Measurements from ENCODE around the gene RALGAPA2. TPM values are rescaled to one million over a fixed set of nuclear protein-coding genes. Genes with fewer than 3 reads are reported as not detected.
A peak's percentile ranks its signal among the peaks of the same experiment; 100 is the strongest.

The RALGAPA2 gene
- total RNA-seq, 2 experiments from 2014 or later = 20.2 to 26.4 TPM

- Mint-ChIP-seq H3K9me3 (ENCODE audit: low read depth) (no peaks in the 10 kb centered on the region), H3K36me3 (ENCODE audit: low read depth) (peaks cover 10% of the 10 kb centered on the region), H3K27ac (peak overlapping the region; percentile 30), H3K27me3 (no peaks in the 10 kb centered on the region), H3K4me3 (no peak overlapping the region), H3K4me1 (peaks cover 45% of the 10 kb centered on the region)
- ChIA-PET POLR2A (interaction anchor here (0.7 to 0.8 kb wide), 2 partner anchors 12 to 585 kb away, joined by 3 read pairs; no protein-coding TSS in a partner anchor), CTCF (no interaction called here)
- intact Hi-C loops (cut with DNase I, micrococcal nuclease) = loop anchor here in 1 of 2 experiments (5.0 kb wide), 1 partner anchor 146 kb away; no protein-coding TSS in a partner anchor
- DNase-seq (no peak), ATAC-seq (peak; percentile 19)
Observed at GRCh38 chr20:20680991-20681508, 31.4 kb downstream of the RALGAPA2 start.

DNA sequence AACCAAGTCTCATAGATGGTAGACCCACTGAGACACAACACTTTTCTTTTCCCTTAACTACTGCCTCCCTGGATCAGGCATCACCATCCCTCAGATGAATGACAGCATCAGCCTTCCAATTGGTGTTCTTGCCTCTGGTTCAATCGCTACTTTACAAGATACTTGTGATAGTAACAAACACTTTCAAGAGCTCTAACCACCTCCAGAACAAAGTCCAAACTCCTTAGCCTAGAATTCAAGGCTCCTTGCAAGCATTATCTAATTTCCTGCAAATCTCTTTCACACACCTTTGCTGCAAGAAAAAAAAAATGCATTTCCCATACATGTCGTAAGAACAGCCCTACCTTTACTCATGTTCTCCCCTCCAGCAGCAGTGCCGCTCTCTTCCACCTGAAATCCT lies 33.1 kb downstream of the RALGAPA2 start:
- Mint-ChIP-seq H3K4me3 (no peak overlapping the region), H3K27me3 (no peaks in the 10 kb centered on the region), H3K27ac (no peak overlapping the region), H3K9me3 (ENCODE audit: low read depth) (no peaks in the 10 kb centered on the region), H3K4me1 (peaks cover 33% of the 10 kb centered on the region), H3K36me3 (ENCODE audit: low read depth) (peaks cover 10% of the 10 kb centered on the region)
- ChIA-PET POLR2A (no interaction called here), CTCF (interaction anchor here (1.0 kb wide), 1 partner anchor 10 kb away, joined by 3 read pairs; no protein-coding TSS in a partner anchor)
- no peak for DNase-seq
- no peak for ATAC-seq
- intact Hi-C loops (cut with DNase I, micrococcal nuclease) = no loop called here

GRCh38 chr20:20677186-20677585 lies 35.3 kb downstream of the RALGAPA2 start:
- peaks cover 13% of the 10 kb centered on the region for H3K4me1 Mint-ChIP-seq
- ChIA-PET POLR2A (no interaction called here), CTCF (no interaction called here)
- peaks cover 12% of the 10 kb centered on the region for H3K36me3 Mint-ChIP-seq (ENCODE audit: low read depth)
- DNase-seq (no peak), ATAC-seq (no peak)
- H3K9me3 Mint-ChIP-seq (ENCODE audit: low read depth) = no peaks in the 10 kb centered on the region
- H3K27me3 Mint-ChIP-seq = no peaks in the 10 kb centered on the region
- no peak overlapping the region for H3K4me3 Mint-ChIP-seq
- no peak overlapping the region for H3K27ac Mint-ChIP-seq
- intact Hi-C loops (cut with DNase I, micrococcal nuclease) = no loop called here

DNA sequence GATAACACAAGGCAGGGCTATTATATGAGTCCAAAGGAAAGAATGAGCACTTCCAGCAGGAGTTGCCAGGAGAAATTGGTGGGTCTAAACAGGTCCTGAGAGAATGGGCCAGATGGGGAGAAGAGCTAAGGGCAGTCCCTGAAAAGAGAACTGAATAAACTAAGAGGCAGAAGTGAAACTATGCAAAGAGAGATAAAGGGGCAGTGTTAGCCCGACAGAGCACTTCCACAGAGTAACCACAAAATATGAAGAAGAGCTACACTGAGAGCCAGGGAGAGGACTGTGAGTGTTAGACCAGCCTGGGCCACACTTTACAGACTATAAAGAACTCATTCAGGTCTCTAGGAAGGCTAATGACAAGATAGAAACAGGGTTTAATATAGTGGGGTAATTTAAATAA lies 43.8 kb downstream of the RALGAPA2 start:
- H3K36me3 Mint-ChIP-seq (ENCODE audit: low read depth) = peaks cover 1% of the 10 kb centered on the region
- no peak overlapping the region for H3K4me3 Mint-ChIP-seq
- DNase-seq = no peak
- H3K9me3 Mint-ChIP-seq (ENCODE audit: low read depth) = no peaks in the 10 kb centered on the region
- no peaks in the 10 kb centered on the region for H3K27me3 Mint-ChIP-seq
- ChIA-PET POLR2A (no interaction called here), CTCF (no interaction called here)
- ATAC-seq = no peak
- H3K27ac Mint-ChIP-seq = no peak overlapping the region
- intact Hi-C loops (cut with DNase I, micrococcal nuclease) = no loop called here
- peaks cover 19% of the 10 kb centered on the region for H3K4me1 Mint-ChIP-seq

DNA sequence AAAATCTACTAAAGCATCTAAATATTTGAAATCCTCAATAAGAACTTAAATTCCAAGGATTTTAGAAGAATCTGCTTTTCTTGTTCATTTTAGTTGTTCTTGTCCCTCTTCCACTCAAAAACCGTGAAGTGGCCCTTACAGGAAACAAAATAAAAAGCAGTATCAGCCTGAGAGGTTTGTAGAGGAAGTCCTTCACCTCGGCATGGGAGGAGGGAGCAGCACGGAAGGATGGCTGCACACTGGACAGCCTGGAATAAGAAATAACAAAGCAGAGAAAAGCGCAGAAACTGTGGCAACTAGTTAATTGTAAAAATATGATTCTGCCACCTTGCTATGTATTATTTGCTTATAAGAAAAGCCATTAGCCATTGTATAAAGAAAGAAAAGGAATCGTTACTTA lies 46.1 kb downstream of the RALGAPA2 start:
- intact Hi-C loops (cut with DNase I, micrococcal nuclease) = no loop called here
- no peak for ATAC-seq
- no peaks in the 10 kb centered on the region for H3K27me3 Mint-ChIP-seq
- DNase-seq = no peak
- ChIA-PET CTCF (interaction anchor here (0.7 to 1.6 kb wide), 3 partner anchors 153 to 198 kb away, joined by 3 to 5 read pairs (median 4); no protein-coding TSS in a partner anchor), POLR2A (no interaction called here)
- no peak overlapping the region for H3K27ac Mint-ChIP-seq
- peaks cover 18% of the 10 kb centered on the region for H3K4me1 Mint-ChIP-seq
- H3K9me3 Mint-ChIP-seq (ENCODE audit: low read depth) = no peaks in the 10 kb centered on the region
- no peak overlapping the region for H3K4me3 Mint-ChIP-seq
- H3K36me3 Mint-ChIP-seq (ENCODE audit: low read depth) = peaks cover 2% of the 10 kb centered on the region

DNA sequence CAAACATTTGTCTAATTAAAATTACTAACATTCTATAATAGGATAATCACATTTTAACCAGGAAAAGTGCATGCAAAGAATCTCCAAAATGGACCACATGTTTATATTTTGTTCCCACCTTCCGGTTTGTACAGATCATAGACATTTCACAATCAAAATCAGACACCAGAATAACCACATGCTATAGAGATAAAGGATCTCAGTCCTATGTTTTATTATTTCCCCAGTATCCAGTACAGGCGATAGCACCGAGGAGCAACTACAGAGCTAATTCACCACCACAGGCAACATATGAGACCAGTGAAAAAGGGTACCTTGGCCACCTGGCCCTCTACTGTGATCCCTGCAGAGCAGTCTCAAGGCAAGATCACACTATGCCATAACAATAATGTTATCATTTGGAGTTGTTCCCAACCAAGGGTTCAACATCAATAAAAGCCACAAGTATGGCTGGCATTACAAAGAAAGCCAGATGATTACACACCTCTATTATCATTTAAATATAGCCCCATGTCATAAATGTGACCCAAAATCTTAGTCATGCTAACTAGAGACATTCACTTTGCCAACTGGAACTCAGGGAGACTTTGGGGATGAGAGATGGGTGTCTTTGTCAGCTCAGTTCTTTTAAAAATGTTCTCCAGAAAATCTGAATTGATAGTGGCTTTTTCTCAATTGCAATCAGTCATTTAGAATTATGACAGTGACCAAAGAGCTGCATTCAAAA lies 46.7 kb downstream of the RALGAPA2 start:
- intact Hi-C loops (cut with DNase I, micrococcal nuclease) = loop anchor here in 1 of 2 experiments (1.0 kb wide), 1 partner anchor 160 kb away; no protein-coding TSS in a partner anchor
- Mint-ChIP-seq H3K27me3 (no peaks in the 10 kb centered on the region), H3K4me1 (peaks cover 18% of the 10 kb centered on the region), H3K4me3 (no peak overlapping the region), H3K27ac (no peak overlapping the region), H3K36me3 (ENCODE audit: low read depth) (peaks cover 2% of the 10 kb centered on the region), H3K9me3 (ENCODE audit: low read depth) (no peaks in the 10 kb centered on the region)
- no peak for ATAC-seq
- DNase-seq = no peak
- ChIA-PET CTCF (interaction anchor here (0.8 to 1.6 kb wide), 4 partner anchors 10 to 166 kb away, joined by 3 to 5 read pairs (median 4); no protein-coding TSS in a partner anchor), POLR2A (no interaction called here)

GRCh38 chr20:20664795-20665589 lies 47.5 kb downstream of the RALGAPA2 start:
- Mint-ChIP-seq H3K27ac (no peak overlapping the region), H3K36me3 (ENCODE audit: low read depth) (peaks cover 2% of the 10 kb centered on the region), H3K9me3 (ENCODE audit: low read depth) (no peaks in the 10 kb centered on the region), H3K4me3 (no peak overlapping the region), H3K27me3 (no peaks in the 10 kb centered on the region), H3K4me1 (peaks cover 18% of the 10 kb centered on the region)
- DNase-seq (peak; percentile 10), ATAC-seq (peak; percentile 73)
- intact Hi-C loops (cut with DNase I, micrococcal nuclease) = loop anchor here (1.0 kb wide), 1 partner anchor 160 kb away; no protein-coding TSS in a partner anchor
- ChIA-PET CTCF (interaction anchor here (0.8 to 1.6 kb wide), 4 partner anchors 9 to 167 kb away, joined by 3 to 5 read pairs (median 4); no protein-coding TSS in a partner anchor), POLR2A (no interaction called here)

DNA sequence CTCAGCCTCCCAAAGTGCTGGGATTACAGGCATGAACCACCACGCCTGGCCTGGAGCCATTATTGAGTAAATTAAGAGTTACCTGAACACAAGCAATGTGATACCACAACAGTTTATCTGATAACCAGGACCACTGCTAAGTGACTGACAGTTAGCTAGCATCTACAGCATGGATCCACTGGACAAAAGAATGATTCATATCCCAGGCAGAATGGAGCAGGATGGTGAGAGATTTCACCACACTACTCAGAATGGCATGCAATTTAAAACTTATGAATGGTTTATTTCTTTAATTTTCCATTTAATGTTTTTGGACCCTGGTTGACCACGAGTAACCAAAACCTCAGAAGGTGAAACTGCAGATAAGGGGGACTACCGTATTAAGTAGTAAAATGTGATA lies 48.6 kb downstream of the RALGAPA2 start:
- no peak for ATAC-seq
- intact Hi-C loops (cut with DNase I, micrococcal nuclease) = loop anchor here in 1 of 2 experiments (1.0 kb wide), 1 partner anchor 161 kb away; no protein-coding TSS in a partner anchor
- ChIA-PET CTCF (interaction anchor here (0.8 kb wide), 1 partner anchor 406 kb away, joined by 3 read pairs; no protein-coding TSS in a partner anchor), POLR2A (no interaction called here)
- DNase-seq = no peak
- H3K27me3 Mint-ChIP-seq = no peaks in the 10 kb centered on the region
- H3K4me1 Mint-ChIP-seq = peaks cover 18% of the 10 kb centered on the region
- peaks cover 2% of the 10 kb centered on the region for H3K36me3 Mint-ChIP-seq (ENCODE audit: low read depth)
- no peaks in the 10 kb centered on the region for H3K9me3 Mint-ChIP-seq (ENCODE audit: low read depth)
- H3K4me3 Mint-ChIP-seq = no peak overlapping the region
- H3K27ac Mint-ChIP-seq = no peak overlapping the region

DNA sequence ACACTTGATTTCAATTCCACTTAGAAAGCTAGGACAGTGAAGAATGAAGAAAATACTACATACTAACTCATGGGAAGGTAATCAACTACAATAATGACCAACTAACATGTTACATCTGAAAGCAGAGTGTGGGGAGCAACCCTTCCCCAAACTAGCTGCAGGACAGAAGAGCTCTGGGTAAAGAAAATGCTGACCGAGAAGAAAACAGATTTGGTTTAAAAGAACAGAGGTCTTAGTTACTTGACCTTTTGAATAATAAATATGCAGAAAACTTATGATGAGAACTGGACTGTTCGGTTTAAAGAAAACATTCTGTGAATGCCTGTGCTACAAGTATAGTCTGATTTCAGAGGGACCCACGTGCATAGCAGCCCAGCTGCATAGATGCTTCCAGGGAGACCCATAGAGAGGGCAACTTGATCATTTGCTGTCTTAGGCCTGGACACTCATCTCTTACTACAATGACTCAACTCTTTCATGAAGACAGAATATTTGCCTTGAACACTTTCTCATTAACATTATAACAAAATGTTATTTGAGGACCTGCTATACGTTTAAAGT lies 53.5 kb downstream of the RALGAPA2 start:
- no peak for ATAC-seq
- no peaks in the 10 kb centered on the region for H3K9me3 Mint-ChIP-seq (ENCODE audit: low read depth)
- no peak overlapping the region for H3K27ac Mint-ChIP-seq
- no peak overlapping the region for H3K4me3 Mint-ChIP-seq
- ChIA-PET POLR2A (no interaction called here), CTCF (interaction anchor here (1.3 kb wide), 1 partner anchor 166 kb away, joined by 4 read pairs; no protein-coding TSS in a partner anchor)
- H3K27me3 Mint-ChIP-seq = no peaks in the 10 kb centered on the region
- H3K4me1 Mint-ChIP-seq = no peaks in the 10 kb centered on the region
- intact Hi-C loops (cut with DNase I, micrococcal nuclease) = no loop called here
- peaks cover 8% of the 10 kb centered on the region for H3K36me3 Mint-ChIP-seq (ENCODE audit: low read depth)
- no peak for DNase-seq

GRCh38 chr20:20658123-20658522 lies 54.3 kb downstream of the RALGAPA2 start:
- H3K27me3 Mint-ChIP-seq = no peaks in the 10 kb centered on the region
- no peak for DNase-seq
- H3K36me3 Mint-ChIP-seq (ENCODE audit: low read depth) = peaks cover 8% of the 10 kb centered on the region
- POLR2A ChIA-PET = no interaction called here
- no peaks in the 10 kb centered on the region for H3K9me3 Mint-ChIP-seq (ENCODE audit: low read depth)
- no peak overlapping the region for H3K27ac Mint-ChIP-seq
- CTCF ChIA-PET = interaction anchor here (1.5 kb wide), 1 partner anchor 14 kb away, joined by 3 read pairs; no protein-coding TSS in a partner anchor
- no peaks in the 10 kb centered on the region for H3K4me1 Mint-ChIP-seq
- no peak for ATAC-seq
- intact Hi-C loops (cut with DNase I, micrococcal nuclease) = no loop called here
- no peak overlapping the region for H3K4me3 Mint-ChIP-seq

- Mint-ChIP-seq H3K36me3 (ENCODE audit: low read depth) (peaks cover 10% of the 10 kb centered on the region), H3K27ac (no peak overlapping the region), H3K27me3 (no peaks in the 10 kb centered on the region), H3K4me3 (no peak overlapping the region), H3K9me3 (ENCODE audit: low read depth) (no peaks in the 10 kb centered on the region), H3K4me1 (no peaks in the 10 kb centered on the region)
- ChIA-PET POLR2A (no interaction called here), CTCF (interaction anchor here (1.5 kb wide), 1 partner anchor 13 kb away, joined by 3 read pairs; no protein-coding TSS in a partner anchor)
- ATAC-seq (no peak), DNase-seq (no peak)
- intact Hi-C loops (cut with DNase I, micrococcal nuclease) = no loop called here
Observed at GRCh38 chr20:20657092-20657491, 55.4 kb downstream of the RALGAPA2 start.

All from activated CD4-positive, alpha-beta T cell treated with anti-CD3 and anti-CD28 coated beads for 36 hours (primary cell).